ENCODE results near the gene ASTN1. TPM values are rescaled to one million over a fixed set of nuclear protein-coding genes. Genes with fewer than 3 reads are reported as not detected.

ASTN1 gene
- total RNA-seq, 2 donors from 2014 or later: 1.3 TPM

GRCh38 chr1:176996456-176997090 lies 167.9 kb downstream of the ASTN1 start:
- no peaks in the 10 kb centered on the region for H3K9me3 ChIP-seq
- no peak for TF ChIP-seq CTCF (IDR thresholded peaks at IDR 0.05)
- DNase-seq (ENCODE audit: low spot score): no peak
- no peaks in the 10 kb centered on the region for H3K4me1 ChIP-seq
- H3K36me3 ChIP-seq: no peaks in the 10 kb centered on the region
- H3K27ac ChIP-seq: no peak overlapping the region
- no peak overlapping the region for H3K4me3 ChIP-seq
- H3K27me3 ChIP-seq: no peaks in the 10 kb centered on the region

- Histone ChIP-seq H3K27me3 (no peaks in the 10 kb centered on the region), H3K36me3 (no peaks in the 10 kb centered on the region), H3K4me3 (no peak overlapping the region), H3K4me1 (no peaks in the 10 kb centered on the region), H3K9me3 (no peaks in the 10 kb centered on the region), H3K27ac (no peak overlapping the region)
- TF ChIP-seq CTCF (IDR thresholded peaks at IDR 0.05): no peak
- no peak for DNase-seq (ENCODE audit: low spot score)
Measured at GRCh38 chr1:176994931-176995596, 169.4 kb downstream of the ASTN1 start.

GRCh38 chr1:176993587-176993986 lies 170.9 kb downstream of the ASTN1 start:
- no peaks in the 10 kb centered on the region for H3K36me3 ChIP-seq
- no peaks in the 10 kb centered on the region for H3K9me3 ChIP-seq
- no peaks in the 10 kb centered on the region for H3K27me3 ChIP-seq
- no peak overlapping the region for H3K27ac ChIP-seq
- no peak overlapping the region for H3K4me3 ChIP-seq
- TF ChIP-seq CTCF (IDR thresholded peaks at IDR 0.05): no peak
- no peaks in the 10 kb centered on the region for H3K4me1 ChIP-seq
- no peak for DNase-seq (ENCODE audit: low spot score)

- DNase-seq (ENCODE audit: low spot score): no peak
- Histone ChIP-seq H3K4me1 (no peaks in the 10 kb centered on the region), H3K36me3 (no peaks in the 10 kb centered on the region), H3K4me3 (no peak overlapping the region), H3K27me3 (no peaks in the 10 kb centered on the region), H3K9me3 (no peaks in the 10 kb centered on the region), H3K27ac (no peak overlapping the region)
- TF ChIP-seq CTCF (IDR thresholded peaks at IDR 0.05): no peak
Measured at GRCh38 chr1:176989754-176990153, 174.8 kb downstream of the ASTN1 start.

- no peak overlapping the region for H3K4me3 ChIP-seq
Measured at GRCh38 chr1:176989023-176989422, 175.5 kb downstream of the ASTN1 start.

More at GRCh38 chr1:176989023-176989422, 175.5 kb downstream of the ASTN1 start:
- Histone ChIP-seq H3K27me3 (no peaks in the 10 kb centered on the region), H3K9me3 (no peaks in the 10 kb centered on the region), H3K27ac (no peak overlapping the region), H3K4me1 (no peaks in the 10 kb centered on the region), H3K36me3 (no peaks in the 10 kb centered on the region)
- DNase-seq (ENCODE audit: low spot score): no peak
- no peak for TF ChIP-seq CTCF (IDR thresholded peaks at IDR 0.05)

All from right atrium auricular region (tissue), 2 donors.